HG03103 (cell line): ENCODE measurements around the gene AP1G2.

Source experiments
- ATAC-seq: cut with Tn5 transposase; IDR thresholded peaks from one replicate; pipeline ENCODE4 v1.9.1; 2021; ENCODE audit warnings: low read depth; ENCODE audit not compliant: unreplicated experiment

Gene AP1G2

GRCh38 chr14:23521785-23522640 lies 45.6 kb downstream of the AP1G2 start:
- ATAC-seq, result no peak

- ATAC-seq, result no peak
Observed at GRCh38 chr14:23520899-23521533, 46.6 kb downstream of the AP1G2 start.

DNA sequence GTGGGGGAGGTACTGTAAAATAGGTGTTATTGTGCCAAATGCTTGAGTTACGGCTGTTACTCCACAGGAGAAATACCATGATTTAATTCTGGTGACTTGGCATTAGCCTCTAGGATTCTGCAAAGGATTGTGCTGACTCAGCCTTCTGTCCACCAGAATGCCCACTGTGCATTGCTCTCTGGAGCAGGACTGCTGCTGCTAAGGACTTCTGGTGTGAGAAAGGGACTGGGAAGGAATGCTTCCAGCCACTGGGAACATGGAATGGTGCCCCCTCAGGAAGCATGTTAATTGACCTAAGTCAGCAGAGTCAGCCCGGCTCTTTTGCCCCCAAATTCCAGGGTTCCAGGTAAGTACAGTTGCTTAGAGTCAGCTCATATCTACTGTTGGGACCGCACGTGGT lies 48.9 kb downstream of the AP1G2 start:
- ATAC-seq, result no peak

DNA sequence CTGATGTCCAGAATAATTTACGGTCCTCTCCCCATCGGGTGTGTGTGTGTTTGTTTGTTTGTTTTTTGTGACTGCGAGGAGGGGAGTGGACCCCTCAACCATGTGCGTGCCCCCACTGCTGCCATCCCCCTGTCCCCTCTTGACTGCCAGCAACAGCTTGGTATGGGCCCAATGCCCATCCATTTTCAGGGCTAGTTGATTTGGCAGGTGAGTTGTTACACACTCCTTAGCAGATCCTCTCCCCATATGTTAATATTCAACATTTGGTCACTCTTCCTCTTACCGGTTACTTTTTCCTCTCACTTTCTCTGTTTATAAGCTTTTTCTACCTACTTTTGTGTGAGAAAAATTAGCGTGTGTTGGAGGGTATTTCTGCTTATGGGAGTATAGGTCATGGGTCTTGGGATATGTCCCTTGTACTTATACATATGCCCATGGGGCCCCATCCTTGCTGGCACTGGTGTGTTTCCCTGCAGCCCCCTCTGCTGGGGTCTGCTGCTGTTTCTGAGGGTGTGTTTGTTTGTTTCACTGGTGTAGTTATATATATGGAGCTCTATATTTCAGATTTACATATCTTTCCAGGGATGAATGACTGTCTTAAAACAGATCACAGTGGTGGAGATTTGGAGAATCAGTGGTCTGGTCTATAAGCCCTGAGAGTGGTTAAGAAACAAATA lies 49.8 kb downstream of the AP1G2 start:
- no peak for ATAC-seq

DNA sequence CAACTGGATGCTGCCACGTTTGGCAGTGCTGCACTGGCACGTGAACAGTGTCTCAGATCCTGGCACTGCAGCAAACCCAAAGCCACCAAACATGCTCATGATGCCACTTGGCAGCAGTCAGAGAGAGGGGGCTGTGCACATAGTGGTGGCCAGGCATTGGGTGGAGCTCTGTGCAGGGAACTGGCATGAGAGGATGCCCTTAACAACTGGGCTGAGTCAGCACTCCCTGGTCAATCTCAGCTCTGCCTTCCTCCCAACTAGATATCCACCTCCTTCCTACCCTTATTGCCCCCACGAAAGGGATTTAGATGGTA lies 53.0 kb downstream of the AP1G2 start:
- ATAC-seq, result no peak

DNA sequence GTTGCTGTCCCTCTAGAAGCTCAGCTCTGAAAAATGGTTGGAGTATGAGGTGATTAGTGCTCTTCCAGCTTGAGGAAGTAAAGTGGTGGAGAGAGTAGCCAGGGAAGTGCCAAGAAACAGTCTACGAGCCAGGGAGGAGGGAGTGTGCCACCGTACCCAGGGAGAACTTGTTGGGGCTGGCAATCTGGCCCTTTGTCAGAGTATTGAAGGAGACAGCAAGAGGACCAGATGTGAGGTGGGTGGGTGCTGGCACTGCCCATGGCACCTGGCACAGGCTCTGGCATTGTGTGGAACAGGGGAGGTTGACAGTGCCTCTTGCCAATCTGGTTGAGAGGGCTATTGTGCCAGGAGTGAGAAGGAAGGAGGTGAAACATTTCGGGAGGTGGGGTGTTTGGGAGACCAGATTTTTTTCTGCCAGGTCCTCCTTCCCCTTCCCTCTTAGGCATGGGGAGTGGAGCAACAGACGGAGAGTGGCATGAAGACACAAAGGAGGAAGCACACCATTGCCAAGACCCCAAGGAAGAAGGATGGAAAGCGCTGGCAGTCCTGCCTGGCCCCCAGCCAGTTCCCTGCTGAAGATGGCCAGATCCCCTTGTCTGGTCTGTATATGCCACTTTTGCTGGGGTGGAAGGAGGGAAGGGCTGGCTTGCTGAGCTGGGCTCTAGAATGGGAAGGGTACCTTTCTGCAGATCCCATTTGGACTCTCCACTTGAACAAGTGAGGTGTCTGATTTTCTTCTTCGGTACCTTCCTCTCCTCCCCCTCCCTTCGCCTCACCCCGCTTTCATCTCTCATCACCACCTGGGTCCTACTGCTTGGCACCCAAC lies 53.6 kb downstream of the AP1G2 start:
- ATAC-seq, result no peak

DNA sequence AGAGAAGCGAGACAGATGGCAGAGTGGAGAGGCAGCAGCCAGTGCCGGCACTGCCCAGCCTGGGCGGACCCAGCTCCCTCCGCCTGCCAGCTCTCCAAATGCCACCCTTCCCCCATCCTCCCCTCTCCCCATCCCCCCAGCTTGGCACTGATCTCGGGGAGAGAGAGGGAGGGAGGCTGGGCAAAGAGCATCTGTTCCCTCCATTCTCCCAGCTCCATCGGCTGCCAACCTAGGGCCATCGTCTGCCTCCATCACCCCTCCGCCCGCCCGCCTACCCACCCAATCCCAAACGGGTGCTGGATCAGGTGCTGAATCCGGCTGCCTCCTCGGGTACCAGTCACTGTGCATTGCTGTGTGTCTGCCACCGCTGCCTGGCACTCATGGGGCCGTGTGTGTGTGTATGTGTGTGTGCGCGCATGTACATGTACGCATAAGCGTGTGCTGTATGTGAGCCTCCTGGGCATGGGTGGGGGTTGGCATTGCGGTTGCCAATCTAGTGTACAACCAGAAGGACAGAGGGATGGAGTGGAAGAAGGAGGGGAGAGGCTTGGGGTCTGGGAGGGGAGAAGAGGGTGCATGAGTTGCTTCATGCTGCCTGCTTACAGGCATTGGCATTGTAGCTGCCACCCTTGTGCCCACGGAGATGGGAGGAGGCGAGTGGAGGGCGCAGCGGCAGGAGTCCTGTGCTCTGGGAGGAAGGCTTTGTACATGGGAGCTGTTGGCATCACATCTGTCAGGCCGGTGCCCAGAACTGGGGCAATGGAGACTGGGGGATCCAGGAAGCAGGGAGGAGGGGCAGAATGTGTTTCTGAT lies 54.4 kb downstream of the AP1G2 start:
- ATAC-seq, result no peak

DNA sequence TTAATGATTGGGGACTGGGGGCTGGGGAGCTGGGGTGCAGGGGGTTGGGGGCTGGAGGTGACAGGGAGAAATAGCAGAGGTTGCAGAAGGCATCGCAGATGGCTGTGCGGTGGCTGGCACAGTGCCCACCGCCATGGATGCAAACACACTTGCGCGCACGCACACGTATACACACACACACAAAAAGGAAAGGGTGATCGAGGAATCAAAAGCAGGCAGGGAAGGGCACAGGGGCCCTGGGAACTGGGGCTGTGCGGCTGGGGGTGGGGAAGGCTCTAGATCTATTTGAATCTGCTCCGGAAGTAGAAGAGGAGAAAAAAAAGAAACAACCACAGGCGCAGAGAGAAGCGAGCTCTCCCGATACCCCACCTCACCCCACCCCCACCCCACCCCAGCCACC lies 55.4 kb downstream of the AP1G2 start:
- no peak for ATAC-seq
